Stimulated activated CD4-positive, alpha-beta T cell treated with anti-CD3 and anti-CD28 coated beads, Interleukin-1b, Interleukin-23, amount 100 ng/mL, for 1 hour (primary cell): ENCODE measurements around the gene DUSP10.

Experiments used
- DNase-seq, 2 donors: peaks; one replicate each; pipeline ENCODE4 v3.0.0-alpha.2; 2020; ENCODE audit warnings: low read depth in 2 of 2

DUSP10 gene

DNA sequence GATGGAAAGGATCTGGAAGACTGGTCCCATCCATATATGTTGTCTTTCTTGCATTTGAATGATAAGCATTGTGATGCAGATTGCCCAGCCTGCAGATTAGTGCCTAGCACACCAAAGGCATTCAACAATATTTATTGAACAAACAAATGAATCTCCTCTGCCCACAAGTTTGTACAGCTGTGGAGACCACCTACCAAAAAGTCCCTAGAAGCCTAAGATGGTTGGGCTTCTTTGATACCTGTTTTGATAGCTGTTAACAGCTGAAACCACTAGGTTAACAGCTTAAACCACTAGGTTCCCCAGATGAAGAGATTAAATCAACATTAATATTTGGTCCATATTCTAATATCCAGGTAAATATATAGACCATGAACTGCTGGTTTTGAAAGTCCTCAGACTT, 9.8 kb downstream of the DUSP10 start:
- no peak for DNase-seq

DNA sequence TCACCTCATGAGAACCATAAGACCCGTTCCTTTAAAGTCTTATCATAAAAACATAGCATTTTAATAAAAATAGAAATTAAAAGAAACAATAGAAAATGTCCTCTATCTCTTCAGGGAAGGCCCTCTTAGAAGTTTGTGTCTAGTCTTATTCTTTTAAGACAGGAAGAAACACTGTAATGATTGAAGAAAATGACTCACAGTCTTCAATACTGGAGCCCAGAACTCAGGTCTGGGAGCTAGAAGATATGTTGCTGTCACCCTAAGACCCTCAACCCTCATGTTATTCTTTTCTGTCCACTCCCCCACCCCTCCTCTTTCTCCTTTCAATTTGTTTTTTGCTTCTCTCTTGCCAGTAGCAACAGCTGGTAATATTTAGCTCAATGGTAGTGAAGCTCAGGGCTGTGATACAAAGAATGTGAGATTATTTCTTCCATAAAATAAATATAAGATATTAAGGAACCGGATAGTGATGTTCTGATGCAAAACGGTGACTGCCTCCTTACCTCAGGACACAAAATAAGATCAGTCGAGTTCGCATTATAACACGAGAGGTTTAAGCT, 12.0 kb downstream of the DUSP10 start:
- DNase-seq = no peak

DNA sequence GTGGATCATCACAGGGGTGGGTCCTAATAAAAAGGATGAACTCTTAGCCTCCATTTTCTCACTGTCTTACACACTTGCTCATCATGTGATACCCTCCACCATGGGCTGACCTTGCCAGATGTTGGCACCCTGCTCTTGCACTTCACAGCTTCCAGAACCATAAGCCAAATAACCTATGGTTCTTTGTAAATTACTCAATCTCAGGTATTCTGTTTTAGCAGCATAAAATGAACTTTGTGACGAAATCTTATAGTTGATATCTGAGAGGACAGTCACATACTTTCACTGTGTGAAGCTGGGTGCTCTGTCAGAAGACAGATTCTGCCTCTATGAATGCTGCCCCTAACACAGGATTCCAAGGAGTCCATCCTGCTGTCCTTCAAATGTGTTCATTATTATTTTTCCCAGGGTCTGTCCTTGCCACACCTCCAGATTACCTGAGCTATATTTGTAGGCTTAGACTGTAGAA, 13.8 kb downstream of the DUSP10 start:
- DNase-seq = no peak

DNA sequence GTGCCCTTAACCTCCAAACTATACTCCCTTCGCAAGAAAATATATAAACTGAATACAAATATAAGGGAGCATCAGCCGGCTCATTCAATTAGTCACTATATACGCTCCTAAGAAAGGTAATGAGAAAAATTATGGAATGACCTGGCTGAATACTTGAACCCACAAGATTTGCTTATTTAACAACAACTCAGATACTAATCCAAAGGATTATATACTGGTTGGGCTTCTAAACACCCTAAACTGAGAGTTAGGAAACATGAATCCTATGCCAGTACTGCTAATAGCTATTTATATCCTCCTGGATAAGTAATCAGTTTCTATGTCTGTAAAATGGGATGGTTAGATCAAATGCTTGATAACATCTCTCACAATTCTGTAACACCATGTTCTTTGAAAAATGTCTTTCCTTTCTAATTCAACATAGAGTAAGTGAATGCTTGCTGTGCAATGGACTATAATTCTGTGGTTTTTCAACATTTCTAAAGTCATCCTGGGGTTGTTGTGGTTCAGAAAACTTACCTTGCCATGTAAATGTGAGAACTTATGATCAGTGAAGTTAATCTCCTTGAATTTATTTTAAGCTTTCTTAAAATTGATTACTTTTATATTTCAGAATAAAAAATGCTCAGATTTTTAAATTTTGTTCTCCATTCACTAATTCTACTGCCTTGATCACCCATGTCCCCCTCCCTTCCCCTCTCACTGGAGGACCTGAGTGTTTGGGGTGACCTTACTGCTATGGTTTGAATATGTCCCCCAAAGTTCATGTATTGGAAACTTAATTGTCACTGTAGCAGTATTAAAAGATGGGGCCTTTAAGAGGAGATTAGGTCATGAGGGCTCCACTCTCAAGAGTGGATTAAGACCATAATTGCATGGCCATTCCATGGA, 14.5 kb downstream of the DUSP10 start:
- DNase-seq = no peak

DNA sequence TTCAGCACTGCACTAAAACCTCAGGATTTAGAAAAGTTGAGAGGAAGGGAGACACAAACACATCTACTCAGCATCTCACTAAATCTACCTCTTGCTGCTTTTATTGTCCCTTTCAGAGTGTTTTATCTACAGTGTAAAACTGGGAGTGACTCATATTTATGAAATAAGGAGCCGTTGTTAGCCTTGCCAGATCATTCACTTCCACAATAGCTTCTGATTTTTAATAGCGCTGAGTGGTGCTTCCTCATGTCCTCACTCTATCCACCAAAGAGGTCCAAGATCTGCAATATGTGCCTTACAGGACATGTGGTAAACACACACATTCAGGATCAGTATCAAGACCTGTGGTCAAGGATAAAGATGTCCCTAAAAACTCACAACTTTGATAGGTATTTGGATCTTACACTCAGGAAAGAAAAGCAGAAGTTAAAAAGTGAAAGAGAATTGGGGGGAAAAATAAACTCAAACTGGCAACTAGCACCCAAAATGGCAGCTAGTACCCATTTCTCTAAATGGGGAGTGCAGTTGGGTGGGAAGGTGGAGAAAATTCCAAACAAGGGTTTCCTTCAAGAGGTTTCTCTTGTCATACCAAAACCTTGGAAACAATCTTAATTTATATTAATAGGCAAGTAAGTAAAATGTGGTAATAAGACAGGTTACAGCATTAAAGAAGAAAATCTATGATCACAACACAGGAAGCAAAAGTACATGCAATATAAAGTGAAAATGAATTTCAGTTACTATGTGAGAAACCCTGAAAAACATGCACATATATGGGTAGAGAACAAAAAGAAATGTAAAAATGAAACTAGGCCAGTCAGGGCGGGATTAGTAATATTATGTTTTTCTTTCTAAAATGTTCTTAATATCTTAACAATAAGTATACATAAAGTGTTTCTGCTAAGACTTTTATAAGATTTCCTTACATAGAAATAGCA, 15.9 kb downstream of the DUSP10 start:
- no peak for DNase-seq

DNA sequence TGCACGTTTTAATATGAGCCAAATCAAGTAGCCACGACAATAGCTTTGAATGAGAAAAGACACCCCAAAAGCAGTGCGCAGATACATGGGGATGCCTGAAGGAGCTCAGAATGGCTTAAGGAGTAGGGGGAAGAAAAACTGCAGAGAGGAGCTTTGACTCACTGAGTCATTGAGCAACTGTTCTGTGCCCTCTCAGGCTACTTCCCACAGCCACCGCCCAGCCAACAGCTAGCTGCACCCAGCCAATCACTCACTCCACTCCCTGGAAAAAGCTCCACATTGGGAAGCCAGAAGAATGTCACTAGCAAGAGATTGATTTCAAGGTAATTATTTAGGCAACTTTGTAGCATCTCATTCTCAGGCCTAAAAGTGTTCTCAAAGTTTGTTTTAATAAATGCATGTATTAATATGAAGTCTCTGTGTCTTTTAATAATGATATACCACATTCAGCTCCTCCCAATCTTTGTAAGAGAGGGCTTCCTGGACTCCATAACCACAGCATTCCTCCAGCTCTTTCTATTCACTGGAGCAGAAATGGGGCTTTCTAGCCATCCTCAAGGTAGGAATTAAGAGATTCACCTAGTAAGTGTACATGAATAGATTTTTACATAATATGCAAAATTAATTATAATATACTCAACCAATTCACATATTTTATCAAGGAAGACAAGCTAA, 16.8 kb downstream of the DUSP10 start:
- no peak for DNase-seq

DNA sequence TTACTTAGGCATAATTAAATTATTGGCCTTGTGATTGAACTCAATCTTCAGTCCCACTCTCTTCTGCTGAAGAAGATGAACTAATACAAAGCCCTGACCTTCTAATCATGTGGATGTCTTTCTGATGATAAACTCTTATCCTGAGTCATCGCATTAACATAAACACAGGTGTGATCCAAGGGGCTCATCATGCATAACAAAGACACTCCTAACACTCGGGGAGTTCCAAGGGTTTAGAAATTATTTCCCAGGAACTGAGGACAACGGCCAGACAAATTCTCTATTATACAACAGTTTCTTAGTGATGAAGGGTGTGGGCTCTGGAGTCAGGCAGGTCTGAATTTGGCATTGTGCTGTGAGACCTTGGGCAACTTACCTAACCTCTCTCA, 18.0 kb downstream of the DUSP10 start:
- DNase-seq = no peak

DNA sequence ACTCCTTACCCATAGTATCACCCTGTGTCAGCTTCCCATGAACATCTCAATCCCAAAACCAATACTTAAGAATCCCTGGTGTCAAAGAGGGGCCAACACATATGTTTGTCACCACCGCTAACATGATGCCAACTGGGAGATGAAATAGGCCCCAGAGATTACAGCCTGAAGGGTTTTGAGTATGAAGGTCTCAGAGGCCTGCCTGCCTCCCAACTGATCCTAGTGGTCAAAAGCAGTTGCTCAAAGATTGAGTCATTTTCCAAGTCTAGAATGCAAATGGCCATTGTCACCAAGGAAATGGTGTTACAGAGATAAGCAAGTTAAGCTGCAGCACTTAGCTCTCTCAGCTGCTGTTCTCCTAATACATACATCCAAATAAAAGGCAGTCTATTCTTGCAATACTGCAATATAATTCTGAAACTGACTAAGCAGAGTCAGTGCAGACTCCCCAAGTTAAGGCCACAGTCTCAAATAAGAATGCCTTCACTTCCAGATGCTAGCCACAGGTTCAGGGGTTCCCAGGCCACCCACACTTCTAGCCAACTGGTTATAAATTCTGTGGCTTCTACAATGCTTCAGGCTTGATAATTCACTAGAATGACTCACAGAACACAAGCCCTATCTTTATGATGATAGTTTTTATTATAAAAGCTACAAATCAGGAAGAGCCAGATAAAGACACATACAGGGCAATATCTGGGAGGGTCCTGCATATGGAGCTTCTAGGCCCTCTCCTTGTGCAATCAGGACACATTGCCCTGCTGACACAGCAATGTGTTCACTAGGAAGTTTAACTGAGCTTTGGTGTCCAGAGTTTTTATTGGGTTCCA, 18.7 kb downstream of the DUSP10 start:
- DNase-seq = no peak

DNA sequence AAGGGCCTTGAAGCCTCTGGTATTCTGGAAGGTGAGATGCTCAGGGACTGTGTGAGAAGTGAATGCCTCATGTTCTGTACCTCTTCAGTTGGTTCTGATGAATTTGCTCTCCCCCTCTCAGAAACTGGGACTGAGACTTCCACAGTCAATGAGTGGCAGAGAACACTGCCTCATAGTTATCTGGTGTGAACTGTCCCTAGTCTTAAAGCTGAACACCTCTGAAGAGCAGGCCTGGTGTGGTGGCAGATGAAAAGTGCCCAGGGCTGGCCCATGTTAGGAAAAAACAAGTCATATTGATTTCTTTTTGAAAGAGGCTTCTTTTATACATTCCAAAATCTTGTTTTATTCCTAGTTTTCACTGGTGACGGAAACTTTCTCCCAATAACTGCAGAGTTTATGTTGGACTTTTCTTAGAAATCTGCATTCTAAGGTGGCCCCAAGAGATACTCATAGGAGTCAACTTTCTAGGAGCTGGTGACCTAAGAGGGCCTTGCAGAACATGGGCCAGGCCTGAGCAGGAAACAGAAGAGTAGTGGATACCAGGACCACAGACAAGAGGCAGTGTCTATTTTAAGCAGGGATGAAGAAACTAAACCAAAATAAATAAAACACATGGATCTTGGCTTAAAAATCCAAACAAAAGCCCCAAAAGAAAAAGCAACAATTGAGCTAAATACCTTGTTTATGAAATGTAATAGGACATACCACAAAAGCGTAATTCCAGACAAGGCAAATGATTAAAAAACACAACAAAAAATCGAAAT, 19.5 kb downstream of the DUSP10 start:
- no peak for DNase-seq

DNA sequence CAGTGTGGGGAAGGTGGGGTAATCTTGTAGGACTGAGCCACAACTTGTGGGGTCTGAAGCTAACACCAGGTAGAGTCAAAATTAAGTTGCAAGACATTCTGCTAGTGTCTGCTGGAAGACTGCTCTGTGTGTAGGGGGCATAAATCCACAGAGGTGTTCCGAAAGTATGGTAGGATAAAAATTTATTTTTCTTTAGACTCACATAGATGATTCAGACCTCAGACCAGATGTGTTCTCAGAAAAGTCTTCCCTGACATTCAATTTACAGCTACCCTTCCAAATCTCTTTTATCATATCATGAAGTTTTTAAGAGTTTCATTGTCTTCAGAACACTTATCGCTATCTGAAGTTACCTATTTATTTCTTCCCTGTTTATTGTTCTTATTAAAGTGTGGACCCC, 21.3 kb downstream of the DUSP10 start:
- no peak for DNase-seq

DNA sequence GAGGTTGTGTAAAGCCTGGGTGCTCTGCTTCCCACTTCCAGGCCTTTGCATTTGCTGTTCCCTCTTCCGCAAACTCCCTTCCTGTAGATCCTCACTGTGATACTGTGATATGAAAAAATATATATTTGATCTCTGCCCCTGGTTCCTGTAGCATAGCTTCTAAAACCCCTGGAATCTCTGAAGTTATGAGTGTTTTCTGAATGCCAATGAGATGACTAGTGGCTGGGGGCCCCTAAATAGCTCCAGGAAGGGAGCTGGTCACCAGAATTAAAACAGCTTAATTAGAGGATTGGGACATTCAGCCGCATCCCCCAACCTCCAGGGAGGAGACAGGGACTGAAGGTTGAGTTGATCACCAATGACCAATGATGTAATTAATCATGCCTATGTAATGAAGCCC, 21.9 kb downstream of the DUSP10 start:
- DNase-seq = no peak

DNA sequence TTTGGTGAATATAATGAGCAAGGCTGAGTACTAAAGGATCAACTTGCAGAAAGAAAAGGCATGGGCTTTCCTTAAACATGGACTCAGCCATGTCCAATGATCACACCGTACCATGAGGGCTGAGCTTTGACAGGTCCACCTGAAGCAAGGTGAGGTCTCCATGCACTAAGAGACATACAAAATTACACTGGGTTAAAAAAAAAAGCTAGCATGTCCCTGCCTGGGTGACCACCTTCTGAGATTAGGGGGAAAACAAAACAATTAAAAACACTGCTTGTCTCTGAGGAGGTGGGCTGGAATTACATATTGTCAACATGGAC, 22.7 kb downstream of the DUSP10 start:
- DNase-seq = no peak

DNA sequence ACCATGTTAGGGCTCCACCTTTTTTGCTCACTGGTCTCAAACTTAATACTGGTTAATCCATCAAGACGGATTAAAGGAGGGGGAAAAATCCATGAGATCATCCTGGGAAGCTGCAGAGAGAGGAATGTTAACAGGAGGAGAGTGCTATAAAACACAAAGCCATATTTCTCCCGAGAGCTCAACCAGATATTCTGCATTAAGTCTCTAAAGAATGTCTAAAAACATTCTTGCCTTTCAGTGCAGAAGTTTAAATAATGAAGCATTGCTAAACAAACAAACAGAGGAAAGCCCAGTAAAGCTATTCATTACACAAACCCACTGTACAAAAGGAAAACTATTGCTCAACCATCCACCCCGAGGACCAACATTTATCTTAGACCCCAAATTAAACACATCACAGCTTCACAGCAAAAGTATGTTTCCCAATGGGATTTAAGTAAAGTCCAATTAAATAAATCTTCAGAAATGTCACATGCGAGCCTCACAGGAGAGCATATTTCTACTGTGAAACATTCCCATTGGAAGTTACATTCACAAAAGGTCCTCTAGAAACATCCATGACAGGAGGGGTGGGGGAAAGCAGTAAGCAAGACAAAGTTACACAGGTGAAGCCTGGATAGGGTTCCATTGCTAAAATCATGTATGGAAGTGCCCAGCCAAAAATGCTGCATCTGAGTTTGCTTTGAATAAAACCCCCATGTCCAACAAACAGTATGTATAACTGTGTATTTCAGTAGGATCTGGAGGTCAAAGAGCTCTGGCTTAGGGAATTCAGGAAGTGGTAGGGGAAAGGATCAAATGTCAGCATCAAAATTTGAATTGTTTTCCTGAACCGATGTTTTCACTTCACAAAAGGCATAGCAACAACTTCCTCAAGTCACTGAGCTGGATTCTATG, 23.3 kb downstream of the DUSP10 start:
- no peak for DNase-seq

DNA sequence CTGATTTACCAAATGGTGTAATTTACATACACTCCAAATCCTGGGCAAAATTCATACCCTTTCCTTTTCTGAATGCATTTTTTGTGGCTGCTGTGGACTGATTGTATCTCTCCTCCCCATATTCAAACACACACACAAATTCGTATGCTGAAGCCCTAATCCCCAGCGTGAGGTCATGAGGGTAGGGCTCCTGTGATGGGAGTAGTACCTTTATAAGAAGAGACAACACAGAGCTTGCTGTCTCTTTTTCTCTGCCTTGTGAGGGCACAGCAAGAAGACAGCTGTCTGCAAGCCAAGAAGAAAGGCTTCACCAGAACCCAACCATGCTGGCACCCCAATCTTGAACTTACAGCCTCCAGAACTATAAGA, 24.4 kb downstream of the DUSP10 start:
- no peak for DNase-seq

DNA sequence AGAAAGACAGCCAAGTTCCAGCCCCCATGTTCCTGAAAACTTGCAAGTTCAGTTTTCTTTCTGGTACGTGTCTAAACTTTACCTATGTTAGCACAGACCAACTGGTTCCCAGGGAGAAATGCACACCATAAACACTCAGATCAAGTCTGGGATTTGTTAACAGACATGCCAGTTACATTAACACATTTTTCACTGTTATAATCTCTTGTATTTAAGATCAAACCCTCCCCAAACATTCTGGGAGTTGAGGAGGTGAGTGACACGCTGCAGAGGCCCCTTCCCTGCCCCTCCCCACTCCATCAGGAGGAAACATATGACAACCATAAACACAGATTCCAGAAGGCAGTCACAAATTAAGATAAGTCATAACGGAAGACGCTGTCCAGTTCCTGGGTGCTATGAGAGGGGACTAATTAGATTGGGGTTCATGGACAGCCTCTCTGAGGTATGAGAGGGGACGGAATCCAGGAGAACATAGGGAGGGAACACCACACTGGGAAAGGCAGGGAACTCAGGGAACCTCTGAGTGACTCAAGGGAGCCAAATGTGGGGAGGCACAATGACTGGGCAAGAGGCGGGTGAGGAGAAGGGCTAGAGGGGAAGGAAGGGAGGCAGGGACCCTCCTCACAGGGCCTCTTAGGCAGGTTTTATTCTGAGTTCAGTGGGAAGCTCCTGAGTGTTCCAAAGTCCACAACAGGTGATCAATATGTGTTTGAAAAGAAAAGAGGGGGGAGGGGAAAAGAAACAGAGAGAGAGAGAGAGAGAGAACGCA, 25.0 kb downstream of the DUSP10 start:
- DNase-seq = no peak

DNA sequence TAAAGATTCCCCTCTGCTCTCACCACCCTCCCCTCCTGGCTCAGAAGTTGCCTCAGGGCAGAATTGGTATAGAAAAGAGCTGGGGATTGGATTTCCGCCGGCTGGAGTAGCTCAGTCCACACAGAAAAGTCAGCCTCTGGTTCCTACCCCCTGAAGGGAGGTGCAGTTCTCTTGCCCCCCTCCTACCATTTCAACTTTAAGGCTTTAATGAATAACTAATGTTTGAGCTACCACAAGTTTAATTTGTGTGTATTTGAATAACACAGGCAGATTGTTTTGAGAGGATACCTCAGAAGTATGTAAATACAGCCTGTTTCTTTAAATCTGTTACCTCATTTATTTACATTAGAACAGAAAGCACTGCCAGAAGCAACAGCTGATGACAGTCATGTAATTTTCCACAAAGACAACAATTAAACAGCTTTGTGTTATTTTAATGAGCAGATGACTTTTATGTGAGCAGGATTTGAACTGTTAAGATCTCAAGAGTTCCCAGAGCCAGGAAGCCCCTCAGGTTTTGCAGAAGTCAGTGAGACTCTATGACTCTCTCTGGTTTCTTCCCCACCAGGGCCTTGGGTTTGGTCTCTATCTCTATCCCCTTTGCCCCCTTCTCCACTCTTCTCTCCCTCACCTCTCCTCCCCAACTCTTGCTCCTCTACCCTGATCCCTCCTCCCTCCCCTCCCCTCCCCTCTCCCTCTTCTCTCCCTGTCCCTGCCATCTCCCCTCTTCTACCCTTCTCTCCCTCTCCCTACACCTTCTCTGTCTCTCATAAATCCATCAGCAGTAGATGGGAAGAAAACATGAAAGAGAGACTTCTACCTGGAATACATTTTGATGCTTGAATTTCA, 26.3 kb downstream of the DUSP10 start:
- no peak for DNase-seq
